Peyer's patch (tissue), 4 donors: ENCODE data around the gene IPCEF1.

Source experiments
- POLR2A ChIP-seq, 2 donors: fragments of 450-650 bp; IDR thresholded peaks; one replicate each; pipeline ENCODE4 v1.5.1; 2017; ENCODE audit warnings: antibody characterized with exemption in 2 of 2, mild to moderate bottlenecking in 2 of 2, moderate library complexity in 2 of 2
- TF ChIP-seq, protein P1 (sequence below), 6 experiments: fragments of 450-650 bp in 4 of 6; fragments of 200-600 bp in 2 of 6; sonication (generic) in 1 of 6; IDR thresholded peaks; one replicate each; pipeline ENCODE4 v1.5.1; 2017 to 2019; ENCODE audit warnings: antibody characterized with exemption in 6 of 6, mild to moderate bottlenecking in 3 of 6, moderate library complexity in 1 of 6

DNA sequence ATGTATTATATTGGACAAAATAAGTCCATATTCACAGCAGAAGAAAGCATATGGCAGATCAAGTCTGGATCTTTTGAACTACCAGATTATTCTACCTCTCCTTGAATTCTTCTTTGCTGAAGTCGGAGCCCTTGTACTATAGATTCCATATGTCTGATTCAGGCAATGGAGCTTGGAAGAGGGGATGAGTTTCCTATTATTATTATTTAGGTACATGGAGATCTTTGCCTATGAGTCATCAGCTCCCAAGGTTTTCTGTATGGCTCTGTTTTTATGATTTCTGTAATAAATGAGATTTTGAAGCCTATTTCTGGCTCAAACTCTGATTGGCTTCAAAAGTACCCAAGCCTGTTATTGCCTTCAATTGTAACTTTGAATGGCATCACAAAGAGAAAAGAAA lies 245.6 kb downstream of the IPCEF1 start:
- TF ChIP-seq, protein P1, sequence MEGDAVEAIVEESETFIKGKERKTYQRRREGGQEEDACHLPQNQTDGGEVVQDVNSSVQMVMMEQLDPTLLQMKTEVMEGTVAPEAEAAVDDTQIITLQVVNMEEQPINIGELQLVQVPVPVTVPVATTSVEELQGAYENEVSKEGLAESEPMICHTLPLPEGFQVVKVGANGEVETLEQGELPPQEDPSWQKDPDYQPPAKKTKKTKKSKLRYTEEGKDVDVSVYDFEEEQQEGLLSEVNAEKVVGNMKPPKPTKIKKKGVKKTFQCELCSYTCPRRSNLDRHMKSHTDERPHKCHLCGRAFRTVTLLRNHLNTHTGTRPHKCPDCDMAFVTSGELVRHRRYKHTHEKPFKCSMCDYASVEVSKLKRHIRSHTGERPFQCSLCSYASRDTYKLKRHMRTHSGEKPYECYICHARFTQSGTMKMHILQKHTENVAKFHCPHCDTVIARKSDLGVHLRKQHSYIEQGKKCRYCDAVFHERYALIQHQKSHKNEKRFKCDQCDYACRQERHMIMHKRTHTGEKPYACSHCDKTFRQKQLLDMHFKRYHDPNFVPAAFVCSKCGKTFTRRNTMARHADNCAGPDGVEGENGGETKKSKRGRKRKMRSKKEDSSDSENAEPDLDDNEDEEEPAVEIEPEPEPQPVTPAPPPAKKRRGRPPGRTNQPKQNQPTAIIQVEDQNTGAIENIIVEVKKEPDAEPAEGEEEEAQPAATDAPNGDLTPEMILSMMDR (IDR thresholded peaks at IDR 0.05), result no peak
- no peak for TF ChIP-seq POLR2A (IDR thresholded peaks at IDR 0.05)
